Stimulated activated CD4-positive, alpha-beta T cell treated with anti-CD3 and anti-CD28 coated beads, Interleukin-1b, Interleukin-23, amount 100 ng/mL, for 48 hours (primary cell): ENCODE measurements around the gene SLC6A7.
"Not testable (repeated sequence)": the region's sequence is repeated elsewhere in the genome, so short reads cannot be mapped to it uniquely, and the experiment has no call there.

ENCODE experiments used
- DNase-seq: peaks from one replicate; pipeline ENCODE4 v3.0.0-alpha.2; 2020

SLC6A7 gene

DNA sequence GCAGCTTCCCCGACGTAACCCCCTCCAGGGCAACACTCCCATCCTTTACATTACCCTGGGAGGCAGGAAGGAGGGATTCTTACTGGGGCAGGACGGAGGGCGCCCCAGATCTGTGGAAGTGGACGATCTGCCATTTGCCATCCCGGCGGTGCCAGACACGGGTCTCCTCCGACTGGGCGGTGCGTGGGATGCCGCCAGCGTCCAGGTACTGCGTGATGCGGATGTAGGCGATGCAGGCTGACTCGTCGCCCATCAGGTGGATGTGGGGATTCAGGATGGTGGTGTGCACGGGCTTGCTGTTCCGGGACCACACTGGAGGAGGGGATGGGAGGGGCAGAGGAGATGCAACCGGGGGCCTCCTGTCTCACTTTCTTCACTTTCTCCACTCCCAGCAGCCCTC lies 33.0 kb downstream of the SLC6A7 start:
- DNase-seq: no peak

DNA sequence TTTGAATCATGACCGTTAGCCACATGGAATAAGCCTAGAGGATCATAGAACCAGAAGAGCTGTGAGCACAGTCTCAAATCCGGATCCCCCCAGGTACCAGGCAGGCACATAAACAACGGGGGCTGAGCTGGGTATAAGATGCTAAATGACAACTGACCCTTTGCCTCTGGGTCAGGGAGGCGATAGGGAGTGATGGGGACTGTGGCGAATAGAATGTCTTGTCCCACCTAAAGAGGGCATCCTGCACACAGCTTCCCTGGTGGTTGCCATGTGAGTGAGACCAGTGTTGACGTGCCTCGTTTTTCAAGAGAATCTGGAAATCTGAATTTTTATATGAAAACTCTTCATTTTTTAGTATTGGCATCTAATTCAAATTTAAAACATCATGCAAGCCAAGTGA lies 33.6 kb downstream of the SLC6A7 start:
- no peak for DNase-seq

DNA sequence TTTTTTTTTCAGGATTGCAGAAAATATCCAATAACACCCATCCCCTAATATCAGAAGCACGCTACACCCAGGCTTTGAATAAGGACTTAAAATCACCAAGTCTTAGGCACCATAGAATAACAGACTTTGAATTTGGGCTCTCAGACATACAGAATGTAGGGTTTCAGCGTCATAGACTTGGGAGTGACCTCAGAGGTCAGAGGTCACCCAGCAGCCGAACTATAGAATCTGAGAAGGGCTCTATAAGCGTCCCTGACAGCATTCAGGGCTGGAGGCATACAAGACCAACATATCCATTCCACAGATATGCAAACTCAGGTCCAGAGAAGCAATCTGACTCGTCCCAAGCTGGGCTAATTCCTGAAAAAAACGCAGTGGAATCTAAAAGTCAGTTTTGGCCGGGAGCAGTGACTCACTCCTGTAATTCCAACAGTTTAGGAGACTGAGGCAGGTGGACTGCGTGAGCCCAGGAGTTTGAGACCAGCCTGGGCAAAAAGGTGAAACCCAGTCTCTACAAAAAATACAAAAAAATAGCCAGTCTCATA lies 34.7 kb downstream of the SLC6A7 start:
- no peak for DNase-seq

DNA sequence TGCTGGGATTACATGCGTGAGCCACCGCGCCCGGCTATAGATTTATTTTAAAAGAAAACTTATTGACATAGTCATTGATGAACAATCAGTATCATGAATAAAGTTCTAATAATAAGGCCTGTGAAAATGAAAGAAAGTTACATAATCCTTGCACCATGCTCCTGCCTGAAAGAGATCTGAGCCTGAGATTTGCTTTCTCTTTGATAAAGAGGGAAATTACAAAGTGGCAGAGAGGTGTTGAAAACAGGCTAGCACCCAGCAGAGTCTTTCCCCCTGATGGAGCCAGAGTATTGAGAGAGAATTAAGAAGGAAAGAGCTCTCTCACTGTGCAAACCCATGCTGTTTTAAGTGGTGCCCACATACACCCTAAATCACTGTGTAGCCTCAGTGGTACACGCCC lies 37.2 kb downstream of the SLC6A7 start:
- DNase-seq: no peak

DNA sequence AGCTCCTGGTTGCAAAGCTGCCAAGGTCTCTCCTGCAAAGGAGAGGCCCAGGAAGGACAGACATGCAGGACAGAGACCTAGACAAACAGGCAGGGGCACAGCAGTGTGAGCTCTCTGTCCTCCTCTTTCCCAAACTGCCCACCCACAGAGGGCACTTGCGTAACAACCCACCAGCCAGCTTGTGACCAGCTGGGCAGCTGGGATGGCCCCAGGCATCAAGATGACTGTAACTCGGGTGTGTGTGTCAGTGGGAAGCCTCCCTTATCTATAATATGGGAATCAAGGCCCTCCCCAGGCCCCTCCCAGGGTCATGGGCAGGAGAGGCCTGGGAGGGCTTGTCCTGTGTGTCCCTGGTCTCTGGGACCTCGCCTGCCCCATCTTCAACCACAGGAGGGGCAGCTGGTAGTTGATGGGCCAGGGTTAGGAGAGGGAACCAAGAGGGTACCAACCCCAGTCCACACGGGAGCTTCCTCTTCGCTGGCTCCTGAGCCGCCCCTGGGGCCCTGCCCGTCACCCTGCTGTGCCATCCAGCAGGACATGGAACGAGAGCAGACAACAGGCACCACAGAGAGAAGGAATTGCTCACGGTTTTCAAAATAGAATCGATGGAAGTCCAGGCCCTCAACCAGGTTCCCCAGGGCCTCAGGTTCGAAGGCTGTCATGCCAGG lies 37.9 kb downstream of the SLC6A7 start:
- DNase-seq: no peak

DNA sequence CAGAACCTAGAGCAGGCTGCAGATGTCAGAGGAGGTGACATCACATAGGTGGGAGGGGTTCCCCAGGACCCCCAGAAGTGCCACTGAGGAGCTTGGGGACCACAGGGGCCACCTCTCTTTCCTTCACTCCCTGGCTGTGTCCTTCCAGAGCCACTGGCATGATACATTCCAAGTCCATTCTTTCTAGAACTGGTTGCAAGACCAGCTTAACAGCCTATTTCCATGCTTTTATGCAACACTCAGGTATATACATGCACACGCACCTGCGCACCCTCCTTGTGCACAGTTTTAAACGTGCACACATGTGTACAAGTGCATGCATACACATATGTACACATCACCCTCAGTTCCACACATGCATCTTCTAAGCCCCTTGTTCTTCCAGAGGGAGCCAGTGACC lies 39.7 kb downstream of the SLC6A7 start:
- DNase-seq: no peak

DNA sequence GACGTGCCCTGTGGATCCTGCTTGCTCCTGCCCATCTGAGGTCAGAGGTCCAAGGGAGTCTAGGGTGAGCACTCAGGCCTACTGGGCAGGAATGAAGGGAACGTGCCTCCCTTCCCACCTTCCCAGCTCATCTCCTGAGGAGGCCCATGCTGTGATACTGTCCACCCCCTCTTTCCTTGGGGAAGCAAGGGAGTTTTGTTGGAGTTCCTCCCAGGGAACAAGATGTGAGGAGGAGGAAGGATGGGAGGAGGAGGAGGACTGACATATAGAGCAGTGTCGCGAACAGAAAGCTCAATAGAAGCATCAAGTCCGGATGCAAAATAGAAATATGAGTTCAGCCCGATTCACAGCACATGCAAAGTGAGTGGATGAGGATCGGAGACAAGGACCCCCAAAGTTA lies 41.0 kb downstream of the SLC6A7 start:
- DNase-seq: no peak

DNA sequence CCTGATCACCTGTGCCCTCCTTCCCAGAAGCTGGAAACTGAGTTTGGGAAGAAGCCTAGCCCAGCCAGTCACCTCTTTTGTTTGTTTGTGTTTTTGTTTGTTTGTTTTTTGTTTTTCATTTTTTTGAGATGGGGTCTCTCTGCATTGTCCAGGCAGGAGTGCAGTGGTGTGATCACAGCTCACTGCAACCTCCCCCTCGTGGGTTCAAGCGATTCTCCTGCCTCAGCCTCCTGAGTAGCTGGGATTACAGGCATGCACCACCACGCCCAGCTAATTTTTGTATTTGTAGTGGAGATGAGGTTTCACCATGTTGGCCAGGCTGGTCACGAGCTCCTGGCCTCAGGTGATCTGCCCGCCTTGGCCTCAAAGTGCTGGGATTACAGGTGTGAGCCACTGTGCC lies 43.8 kb downstream of the SLC6A7 start:
- DNase-seq: not testable (repeated sequence)

DNA sequence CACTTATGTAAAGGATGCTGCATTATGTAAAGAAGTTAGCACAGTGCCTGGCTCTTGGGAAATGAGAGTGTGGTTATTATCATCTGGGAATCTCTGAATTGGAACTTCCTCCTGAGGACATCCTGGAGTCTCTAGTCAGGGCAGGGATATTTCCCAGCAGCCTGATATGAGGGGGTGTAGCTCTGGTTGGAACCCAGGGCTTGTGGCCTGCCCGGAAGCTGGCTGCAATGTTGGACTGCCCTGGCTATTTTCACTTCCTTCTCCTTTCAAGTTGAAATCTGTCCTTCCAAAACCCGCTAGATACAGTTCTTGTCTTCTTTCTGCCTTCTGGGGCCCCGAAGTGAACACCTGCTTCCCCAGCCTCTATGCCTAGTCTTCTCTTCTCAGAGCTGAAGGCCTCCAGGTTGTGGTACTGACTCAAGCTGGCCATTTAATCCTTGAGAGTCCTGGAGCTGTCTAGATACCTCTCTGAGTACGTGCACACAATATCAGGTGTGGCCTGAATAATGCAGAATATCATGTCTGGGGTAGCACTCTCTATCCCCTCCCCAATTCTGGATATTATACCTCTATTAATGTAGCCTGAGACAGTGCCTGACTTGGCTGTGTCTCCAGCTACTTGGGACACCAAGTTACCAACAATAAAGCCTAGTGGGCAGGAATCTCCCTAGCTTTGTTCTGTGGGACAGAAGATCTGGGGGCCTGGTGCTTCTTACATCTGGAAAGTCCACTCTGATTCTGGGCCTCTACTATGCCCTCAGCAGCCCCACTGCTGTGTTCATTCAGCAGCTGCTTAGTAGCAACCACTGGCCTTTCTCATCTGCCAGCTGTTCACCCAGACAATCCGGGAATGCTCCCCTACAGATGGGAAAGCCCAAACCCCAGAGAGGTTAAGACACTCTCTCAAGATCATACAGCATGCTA lies 45.0 kb downstream of the SLC6A7 start:
- no peak for DNase-seq

DNA sequence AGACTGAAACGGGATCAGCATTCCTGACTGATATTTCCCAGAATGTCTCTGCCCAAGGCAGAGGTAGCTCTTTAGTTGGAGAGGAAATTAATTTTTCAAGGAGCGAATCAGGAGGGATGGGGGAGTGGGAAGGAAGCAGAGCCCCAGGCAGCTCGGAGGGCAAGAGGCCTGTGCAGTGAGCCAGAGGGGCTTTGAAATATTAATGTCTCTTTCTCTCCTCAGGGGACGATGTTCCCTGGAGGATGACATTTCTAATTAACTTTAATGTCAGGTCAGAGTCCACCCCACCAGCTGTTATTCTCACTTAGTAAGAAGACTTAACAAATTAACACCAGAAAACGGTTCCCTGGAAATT lies 45.6 kb downstream of the SLC6A7 start:
- DNase-seq: no peak

DNA sequence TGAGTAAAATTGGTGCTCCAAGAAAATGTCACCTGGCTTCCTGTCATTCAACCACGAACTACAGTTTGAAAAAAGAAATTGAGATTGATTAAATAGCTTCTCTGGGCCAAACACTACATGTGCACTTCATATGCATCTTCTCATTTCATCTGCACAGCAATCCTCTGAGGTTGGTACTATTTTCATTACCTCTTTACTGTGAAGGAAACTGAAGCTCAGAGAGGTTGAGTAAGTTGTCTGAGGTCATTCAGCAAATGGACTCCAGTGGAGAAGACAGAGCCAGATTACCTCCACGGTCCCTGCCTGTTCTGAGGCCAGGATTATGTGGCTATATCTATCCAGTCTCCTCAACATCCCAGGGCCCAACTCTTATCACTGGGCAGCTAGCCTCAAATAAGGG lies 46.5 kb downstream of the SLC6A7 start:
- DNase-seq: no peak

DNA sequence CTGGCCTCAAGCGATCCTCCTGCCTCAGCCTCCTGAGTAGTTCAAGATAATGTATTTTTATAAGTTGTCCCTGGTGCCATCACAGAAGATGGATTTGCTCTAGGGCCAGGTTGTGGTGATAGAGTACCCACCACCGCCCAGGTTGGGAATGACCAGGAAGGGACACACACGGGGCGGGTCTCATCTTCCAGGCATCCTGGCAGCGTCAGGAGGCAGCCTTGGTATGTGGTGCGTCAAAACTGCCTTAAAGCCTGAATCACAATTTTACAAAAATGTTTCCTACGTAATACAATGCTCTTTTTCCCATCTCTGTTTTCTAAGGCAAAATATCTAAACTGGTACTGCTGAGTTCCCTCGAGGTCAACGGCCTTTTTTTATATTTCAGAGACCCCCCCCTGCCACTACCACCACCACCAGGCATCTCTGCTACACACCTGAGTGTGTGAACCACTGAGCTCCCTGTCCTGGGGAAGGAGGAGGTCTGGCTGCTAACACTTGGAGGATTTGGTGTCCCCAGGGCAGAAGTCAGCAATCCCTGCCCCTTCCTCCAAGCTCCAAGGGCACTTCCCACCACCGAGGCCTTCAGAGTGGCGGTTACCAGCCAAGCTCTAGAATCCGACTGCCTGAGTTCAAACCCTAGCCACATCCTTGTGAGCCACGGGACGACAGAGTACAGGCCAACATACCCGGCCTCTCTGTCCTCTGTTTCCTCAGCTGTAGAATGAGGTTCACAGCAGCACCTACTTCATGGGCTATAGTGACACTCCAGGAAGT lies 47.3 kb downstream of the SLC6A7 start:
- DNase-seq: no peak

DNA sequence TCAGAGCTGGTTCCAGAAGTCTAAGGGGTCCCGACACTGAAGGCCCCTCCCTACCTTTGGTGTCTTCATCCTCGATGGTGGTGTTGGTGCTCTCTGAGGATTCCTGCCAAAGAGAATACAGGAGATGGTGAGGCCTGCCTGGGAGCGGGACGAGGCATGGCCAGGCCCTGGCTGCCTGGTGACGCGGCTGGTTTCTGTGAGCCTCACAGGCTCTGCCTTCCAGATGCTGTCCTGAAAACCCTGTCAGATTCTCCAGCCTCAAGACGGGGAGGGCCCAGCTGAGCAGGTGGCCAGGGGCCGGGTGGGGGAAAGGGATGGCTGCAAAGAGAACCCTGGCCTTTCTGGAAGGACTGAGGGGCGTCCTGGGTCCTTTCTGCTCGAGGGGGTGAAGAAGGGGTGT lies 48.8 kb downstream of the SLC6A7 start:
- no peak for DNase-seq

DNA sequence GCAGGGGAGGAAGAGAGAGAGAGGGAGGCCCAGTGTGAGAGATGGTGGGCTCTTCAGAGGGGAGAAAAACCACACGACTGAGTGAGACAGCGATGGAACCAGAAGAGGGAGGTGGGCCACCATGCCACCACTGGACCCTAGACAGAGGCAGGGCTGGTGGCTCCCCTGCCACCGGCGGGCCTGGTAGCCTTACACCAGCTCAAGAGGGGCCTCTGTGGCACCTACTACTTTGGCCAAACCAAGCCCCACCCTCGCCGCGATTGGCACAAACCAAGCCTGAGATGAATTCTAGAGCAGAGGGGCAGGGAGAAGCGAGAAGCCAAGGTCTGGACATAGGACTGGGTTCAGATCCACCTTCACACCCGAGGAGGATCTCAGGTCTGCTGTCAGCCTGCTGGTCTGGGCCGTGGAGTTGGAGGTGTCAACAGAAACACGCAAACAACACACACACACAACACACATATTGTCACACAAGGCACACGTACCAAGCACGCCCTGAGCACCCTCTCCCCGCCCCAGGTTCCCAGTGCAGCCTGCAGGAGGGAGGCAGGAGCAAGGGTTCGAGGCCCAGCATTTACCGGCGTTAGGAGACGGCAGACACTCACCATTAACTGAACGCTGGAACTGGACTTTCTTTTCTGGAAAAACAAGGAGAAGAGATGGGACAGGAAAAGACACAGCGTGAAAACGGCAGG lies 49.4 kb downstream of the SLC6A7 start:
- DNase-seq: no peak

DNA sequence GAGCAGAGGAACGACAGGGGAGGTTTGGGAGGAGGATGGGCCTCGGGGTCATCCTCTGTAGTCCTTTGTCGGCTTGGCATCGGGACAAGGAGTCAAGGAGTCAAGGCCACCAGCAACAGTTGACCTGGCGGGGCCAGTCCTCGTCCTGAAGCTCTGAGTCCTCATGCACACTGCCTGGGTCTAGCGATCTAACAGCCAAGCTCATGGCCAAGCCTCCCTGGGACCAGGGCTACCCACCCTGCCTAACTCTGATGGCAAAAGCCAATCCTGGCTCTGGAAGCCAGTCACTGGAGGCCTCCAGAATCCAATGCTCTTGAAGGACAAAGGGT lies 49.9 kb downstream of the SLC6A7 start:
- no peak for DNase-seq

DNA sequence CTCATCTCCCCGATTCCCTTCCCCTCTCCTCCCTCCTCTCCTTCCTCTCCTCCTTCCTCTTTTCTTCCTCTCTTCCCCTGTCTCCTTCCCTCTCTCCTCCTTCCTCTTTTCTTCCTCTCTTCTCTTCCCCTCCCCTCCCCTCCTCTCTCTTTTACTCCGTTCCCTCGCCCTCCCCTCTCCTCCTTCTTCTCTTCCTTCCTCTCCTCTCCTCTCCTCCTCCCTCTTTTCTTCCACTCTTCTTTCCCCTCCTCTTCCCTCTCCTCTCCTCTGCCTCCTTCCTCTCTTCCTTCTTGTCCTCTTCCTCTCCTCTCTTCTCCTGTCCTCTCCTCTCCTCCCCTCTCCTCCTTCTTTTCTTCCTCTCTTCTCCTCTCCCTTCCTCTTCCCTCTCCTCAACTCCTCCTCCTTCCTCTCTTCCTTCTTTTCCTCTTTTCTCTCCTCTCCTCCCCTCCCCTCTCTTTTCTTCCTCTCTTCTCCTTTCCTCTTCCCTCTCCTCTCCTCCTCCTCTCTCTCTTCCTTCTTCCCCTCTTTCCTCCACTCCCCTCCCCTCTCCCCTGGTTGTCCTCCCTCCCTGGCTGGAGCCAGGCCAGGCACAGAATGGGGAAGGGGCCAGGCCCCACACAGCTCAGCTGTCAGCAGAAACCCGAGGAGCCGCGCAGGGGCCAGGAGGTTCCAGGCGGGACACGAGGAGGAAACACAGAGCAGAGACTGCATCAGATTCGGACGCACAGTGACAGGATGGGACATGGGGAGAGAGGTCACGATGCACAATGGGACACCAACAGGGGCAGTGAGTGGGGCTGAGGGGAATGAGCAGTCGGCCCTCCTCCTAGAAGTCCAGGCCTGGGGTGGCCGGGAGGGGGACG lies 51.7 kb downstream of the SLC6A7 start:
- DNase-seq: no peak

DNA sequence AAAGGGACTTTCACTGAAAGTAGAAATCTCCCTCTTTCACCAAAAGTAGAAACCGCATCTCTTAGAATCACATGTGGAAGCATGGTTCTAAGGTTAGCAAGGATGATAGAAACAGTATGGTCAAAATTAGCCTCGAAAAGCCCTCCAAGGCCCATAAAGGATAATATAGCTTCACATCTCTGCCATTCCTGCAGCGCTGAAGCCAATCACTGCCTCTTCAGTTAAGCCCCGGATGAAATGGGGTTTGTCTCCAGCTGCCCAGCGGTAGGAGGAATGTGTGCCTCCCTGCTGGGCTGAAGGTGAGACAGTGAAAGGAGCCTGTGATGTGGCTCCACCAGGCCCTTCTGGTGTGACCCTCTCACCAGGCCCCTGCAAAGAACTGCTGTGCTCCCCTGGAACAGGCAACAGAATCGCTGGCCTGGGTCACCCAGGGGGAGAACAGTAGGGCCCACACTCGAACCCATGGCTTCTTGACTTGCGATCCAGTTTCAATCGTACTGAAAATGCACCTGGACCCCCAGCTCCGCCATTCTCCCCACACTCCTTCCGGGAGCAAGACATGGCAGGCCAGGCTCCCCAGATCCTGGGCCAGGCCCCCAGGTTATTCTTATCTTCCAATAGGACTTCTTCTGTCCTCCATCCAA lies 52.5 kb downstream of the SLC6A7 start:
- no peak for DNase-seq

DNA sequence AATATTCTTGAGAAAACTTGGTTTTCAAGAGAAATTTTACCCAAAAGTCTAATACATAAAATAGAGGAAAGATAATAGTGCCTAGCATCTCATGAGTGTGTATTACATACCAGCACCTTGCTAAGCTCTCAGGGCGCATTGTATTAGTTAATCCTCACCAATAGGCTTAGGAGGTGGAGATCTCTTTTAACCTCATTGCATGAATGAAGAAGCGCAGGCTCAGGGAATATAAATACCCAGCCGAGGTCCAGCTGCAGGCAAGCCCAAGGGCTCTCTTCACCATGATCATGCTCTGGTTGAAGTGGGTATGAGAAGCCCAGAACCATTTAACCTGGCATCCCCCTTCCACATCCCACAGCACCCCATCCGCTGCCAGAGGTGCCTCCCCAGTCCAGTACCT lies 53.7 kb downstream of the SLC6A7 start:
- no peak for DNase-seq

DNA sequence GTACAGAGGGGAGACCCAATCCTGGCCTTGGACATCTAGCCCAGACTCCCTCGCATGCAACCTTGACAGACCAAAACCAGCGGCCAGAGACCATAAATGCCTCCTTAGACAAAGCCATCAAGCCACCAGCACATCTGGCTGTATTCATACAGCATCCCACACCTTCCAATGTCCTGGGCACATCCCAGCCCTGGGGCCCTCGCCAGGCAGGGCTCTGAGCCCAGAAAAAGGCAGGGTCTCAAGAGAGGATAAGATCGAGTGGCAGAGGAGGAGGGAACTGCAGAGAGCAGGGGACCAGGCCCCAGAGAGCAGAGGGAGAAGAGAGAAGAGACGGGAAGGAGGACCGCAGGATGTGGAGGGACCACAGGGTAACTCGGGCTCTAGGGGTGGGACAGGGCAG lies 54.3 kb downstream of the SLC6A7 start:
- no peak for DNase-seq

DNA sequence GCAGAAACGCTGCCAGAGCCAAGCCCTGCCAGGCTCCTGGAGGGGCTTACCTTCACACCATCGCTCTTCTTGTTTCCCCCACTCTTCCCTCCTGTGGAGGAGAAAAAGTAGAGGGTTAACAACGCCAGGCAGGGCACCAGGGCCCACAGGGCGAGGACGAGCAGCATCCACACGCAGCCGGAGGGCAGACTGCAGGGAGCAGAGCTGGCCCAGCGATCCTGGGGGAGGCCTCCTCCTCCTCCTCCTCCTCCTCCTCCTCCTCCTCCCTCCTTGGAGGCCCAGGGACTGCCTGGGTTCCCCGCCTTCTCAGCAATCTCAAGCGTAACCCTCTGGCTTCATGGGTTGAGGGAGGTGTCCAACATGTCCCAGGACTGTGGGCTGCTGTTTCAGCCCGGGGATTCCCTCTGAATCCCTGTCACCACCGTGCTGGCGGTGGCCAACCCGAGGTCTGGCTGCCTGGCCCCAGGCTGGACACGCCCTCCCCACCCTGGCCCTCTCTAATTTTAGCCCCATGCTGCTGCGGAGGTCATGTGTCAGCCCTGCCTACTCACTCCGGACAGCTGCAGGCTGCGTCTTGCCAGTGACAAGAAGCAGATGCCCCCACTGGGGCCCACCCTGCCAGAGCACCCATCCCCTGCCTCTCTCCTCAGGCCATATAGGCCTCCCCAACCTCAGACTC lies 55.4 kb downstream of the SLC6A7 start:
- no peak for DNase-seq

DNA sequence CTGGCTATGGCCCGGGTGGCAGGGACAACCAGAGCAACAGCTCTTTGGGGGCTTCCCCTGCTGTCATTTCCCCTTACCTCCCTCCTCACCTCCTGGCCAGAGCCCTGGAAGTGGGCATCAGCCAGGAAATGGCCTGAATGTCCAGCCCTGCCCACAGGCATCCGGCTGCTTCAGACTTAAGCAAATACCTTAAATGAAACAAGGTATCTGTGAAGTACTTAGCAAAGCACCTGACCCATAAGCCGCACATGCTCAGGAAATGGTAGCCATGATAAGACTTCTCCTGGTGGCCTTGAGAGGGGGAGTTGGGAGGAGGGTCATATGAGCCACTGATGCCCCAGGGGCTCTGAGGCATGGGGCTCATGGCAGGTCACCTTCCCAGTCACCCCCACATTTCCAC lies 55.9 kb downstream of the SLC6A7 start:
- DNase-seq: no peak
